Heart right ventricle (tissue), 16 donors: ENCODE results near the gene HIVEP3. TPM values are rescaled to one million over a fixed set of nuclear protein-coding genes. Genes with fewer than 3 reads are reported as not detected.

Experiments
- ATAC-seq, 8 donors: fragments of 200-7000 bp; cut with Tn5 transposase; one replicate each; pipeline ENCODE4 v1.9.1; 2020; ENCODE audit warnings: mild to moderate bottlenecking in 8 of 8, moderate library complexity in 8 of 8, moderate number of reproducible peaks in 1 of 8
- DNase-seq, 2 donors: peaks; one replicate each; pipeline ENCODE4 v3.0.0-alpha.2; 2020
- H3K27ac ChIP-seq, 10 donors: fragments of 200-600 bp; sonication (generic) in 2 of 10; one replicate each; pipeline versions ENCODE4 v1.5.0 to v1.8.0; 2020 to 2022; ENCODE audit warnings: mild to moderate bottlenecking in 3 of 10
- H3K27me3 ChIP-seq, 7 donors: fragments of 200-600 bp; one replicate each; pipeline ENCODE4 v1.8.0; 2021 to 2022; ENCODE audit warnings: mild to moderate bottlenecking in 2 of 7
- H3K36me3 ChIP-seq, 9 donors: fragments of 200-600 bp; sonication (generic) in 1 of 9; one replicate each; pipeline versions ENCODE4 v1.5.0 to v1.8.0; 2020 to 2022; ENCODE audit warnings: mild to moderate bottlenecking in 2 of 9
- H3K4me1 ChIP-seq, 9 donors: fragments of 200-600 bp; sonication (generic) in 1 of 9; one replicate each; pipeline versions ENCODE4 v1.5.0 to v1.8.0; 2020 to 2022; ENCODE audit warnings: mild to moderate bottlenecking in 4 of 9
- H3K4me3 ChIP-seq, 10 donors: fragments of 200-600 bp; sonication (generic) in 2 of 10; one replicate each; pipeline versions ENCODE4 v1.5.0 to v1.8.0; 2020 to 2022; ENCODE audit warnings: mild to moderate bottlenecking in 7 of 10, moderate library complexity in 2 of 10
- H3K9me3 ChIP-seq, 11 donors: fragments of 200-600 bp in 10 of 11; sonication (generic) in 2 of 11; one replicate each; pipeline versions ENCODE4 v1.5.0 to v1.8.0; 2013 to 2022; ENCODE audit warnings: mild to moderate bottlenecking in 2 of 11, control low read depth in 1 of 11, moderate library complexity in 1 of 11
- whole genome bisulfite sequencing, 2 donors: extraction: QIAGEN DNeasy Blood & Tissue Kit; methylation state at CpG; one replicate each; pipeline ENCODE4 v1.1.7; 2013; ENCODE audit warnings: inconsistent platforms in 1 of 2; 5-methylcytosine and 5-hydroxymethylcytosine counted together
- intact Hi-C, 10 donors: fragments of 100-400 bp; cut with DNase I; formaldehyde crosslinking; loops; one replicate each; pipeline versions ENCODE4 v1.11.1 to v1.14.2; 2022
- polyA plus RNA-seq, 2 donors: library from polyadenylated mRNA; stranded (reverse); fragments of 200-250 nt; gene quantifications; one replicate each; pipeline ENCODE4 v1.2.3, GENCODE V29; 2013
- total RNA-seq, 10 donors: library from RNA; stranded (reverse); fragmentation: NEBNext Ultra II Directional in 3 of 10; extraction: Animal tissue kit (Norgen Biotek cat#: 25700) in 3 of 10; gene quantifications; one replicate each; pipeline versions ENCODE4 v1.2.1 to v1.2.4, GENCODE V29; 2021 to 2023
- TF ChIP-seq, protein P1 (sequence below), 9 donors: fragments of 200-600 bp; sonication (generic) in 2 of 9; IDR thresholded peaks; one replicate each; pipeline versions ENCODE4 v1.5.0 to v1.8.0; 2021 to 2022; ENCODE audit warnings: antibody characterized with exemption in 9 of 9, mild to moderate bottlenecking in 5 of 9, moderate library complexity in 1 of 9
- donor health status: Arrhythmogenic right ventricular cardiomyopathy.
- donor health status: ischemic (EF 13 %, LVEDD 7.1; RV severe dilation, severe dysfunction).
- donor health status: healthy with polysubstance abuse.
- donor health status: DM: no; HTN: yes; CAD: no.
- donor health status: DM: no; HTN: no; CAD: no.
- donor health status: ischemic (EF 25% LVEDD 6.9; RV normal size, moderate dysfunction).
- donor health status: ischemic (EF 25% LVEDD 5.7; RV mildly dilated, moderate dysfunction).
- donor health status: healthy.
- donor health status: DM: yes; HTN: yes; CAD: no.
- donor health status: Ischemic cardiomyopathy.
- donor health status: ischemic (EF 35%, LVEDD 5.7; RV mildly dilated, moderate dysfunction).
- donor health status: nonischemic (EF 11% LVEDD 7.7; RV severe dilation, severe dysfunction).
- donor health status: DM: yes; HTN: yes; CAD: no.
- donor health status: PGD.
- donor health status: ischemic (EF 29% LVEDD 5.4; RV normal size, mild dysfunction).
- donor health status: nonischemic (EF 23%, LVEDD 6.1; RV moderate dilation, normal function).

The HIVEP3 gene
- total and polyA plus RNA-seq, 12 donors, result 2.6 to 7.5 (median 5.2) TPM

DNA sequence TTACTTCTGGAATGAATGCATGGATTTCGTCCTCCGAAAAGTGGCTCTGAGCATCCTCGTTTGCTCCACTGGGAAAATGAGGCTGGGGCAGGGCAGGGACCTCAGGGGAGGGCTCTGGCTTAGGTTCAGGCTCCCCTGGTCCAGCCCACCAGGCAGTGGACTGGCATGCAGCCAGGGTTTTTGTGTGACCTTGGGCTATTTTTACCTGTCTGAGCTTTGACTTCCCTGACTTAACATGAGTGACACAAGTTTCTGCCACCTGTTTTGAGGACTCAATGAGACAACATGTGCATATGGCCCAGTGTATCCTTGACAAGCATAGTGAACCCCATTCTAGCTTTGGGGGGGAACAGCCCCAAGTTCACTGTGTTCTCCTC is 401.7 kb downstream of the HIVEP3 start:
- peaks cover 0 to 25% (median 0%) of the 10 kb centered on the region in 9 donors for H3K36me3 ChIP-seq
- TF ChIP-seq, protein P1, sequence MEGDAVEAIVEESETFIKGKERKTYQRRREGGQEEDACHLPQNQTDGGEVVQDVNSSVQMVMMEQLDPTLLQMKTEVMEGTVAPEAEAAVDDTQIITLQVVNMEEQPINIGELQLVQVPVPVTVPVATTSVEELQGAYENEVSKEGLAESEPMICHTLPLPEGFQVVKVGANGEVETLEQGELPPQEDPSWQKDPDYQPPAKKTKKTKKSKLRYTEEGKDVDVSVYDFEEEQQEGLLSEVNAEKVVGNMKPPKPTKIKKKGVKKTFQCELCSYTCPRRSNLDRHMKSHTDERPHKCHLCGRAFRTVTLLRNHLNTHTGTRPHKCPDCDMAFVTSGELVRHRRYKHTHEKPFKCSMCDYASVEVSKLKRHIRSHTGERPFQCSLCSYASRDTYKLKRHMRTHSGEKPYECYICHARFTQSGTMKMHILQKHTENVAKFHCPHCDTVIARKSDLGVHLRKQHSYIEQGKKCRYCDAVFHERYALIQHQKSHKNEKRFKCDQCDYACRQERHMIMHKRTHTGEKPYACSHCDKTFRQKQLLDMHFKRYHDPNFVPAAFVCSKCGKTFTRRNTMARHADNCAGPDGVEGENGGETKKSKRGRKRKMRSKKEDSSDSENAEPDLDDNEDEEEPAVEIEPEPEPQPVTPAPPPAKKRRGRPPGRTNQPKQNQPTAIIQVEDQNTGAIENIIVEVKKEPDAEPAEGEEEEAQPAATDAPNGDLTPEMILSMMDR (IDR thresholded peaks at IDR 0.05), result no peak
- H3K4me3 ChIP-seq, result peak overlapping the region in 5 of 10 donors; percentile 48 to 58 (median 53)
- H3K9me3 ChIP-seq, result no peaks in the 10 kb centered on the region
- H3K4me1 ChIP-seq, result peaks cover 16 to 38% (median 22%) of the 10 kb centered on the region in 9 donors
- intact Hi-C loops, result loop anchor here in 3 of 10 donors (2.0 to 5.0 kb wide), 5 partner anchors 20 to 248 kb away; no protein-coding TSS in a partner anchor
- 48 to 70% methylated on average over 3 of the region's 3 CpGs for WGBS, 2 donors
- no peaks in the 10 kb centered on the region for H3K27me3 ChIP-seq
- DNase-seq (no peak), ATAC-seq (peak in 2 of 8 donors; percentile 1)
- H3K27ac ChIP-seq, result peak overlapping the region in 3 of 10 donors; percentile 15 to 21 (median 15)

GRCh38 chr1:41516168-41517061 is 402.3 kb downstream of the HIVEP3 start:
- WGBS, 2 donors, result 11 to 12% methylated on average over 52 to 53 of the region's 53 CpGs
- intact Hi-C loops, result loop anchor here in 3 of 10 donors (2.0 to 5.0 kb wide), 5 partner anchors 20 to 248 kb away; no protein-coding TSS in a partner anchor
- Histone ChIP-seq H3K4me3 (peak overlapping the region; percentile 26 to 58 (median 50)), H3K27ac (peak overlapping the region in 5 of 10 donors; percentile 15 to 48 (median 21)), H3K4me1 (peaks cover 16 to 38% (median 22%) of the 10 kb centered on the region in 9 donors), H3K27me3 (no peaks in the 10 kb centered on the region), H3K36me3 (peaks cover 0 to 28% (median 0%) of the 10 kb centered on the region in 9 donors), H3K9me3 (no peaks in the 10 kb centered on the region)
- peak; percentile 94 to 98 (median 96) for ATAC-seq
- TF ChIP-seq, protein P1 (IDR thresholded peaks at IDR 0.05), result peak; percentile 90 to 97 (median 92)
- DNase-seq, result peak; percentile 91 to 94

GRCh38 chr1:41515778-41516167 is 402.9 kb downstream of the HIVEP3 start:
- H3K27ac ChIP-seq, result peak overlapping the region in 1 of 10 donors; percentile 12
- intact Hi-C loops, result loop anchor here in 3 of 10 donors (2.0 to 5.0 kb wide), 5 partner anchors 19 to 247 kb away; no protein-coding TSS in a partner anchor
- WGBS, 2 donors, result 10 to 12% methylated on average over 6 of the region's 6 CpGs
- peaks cover 0 to 28% (median 0%) of the 10 kb centered on the region in 9 donors for H3K36me3 ChIP-seq
- peak overlapping the region in 5 of 10 donors; percentile 48 to 58 (median 56) for H3K4me3 ChIP-seq
- H3K9me3 ChIP-seq, result no peaks in the 10 kb centered on the region
- DNase-seq (no peak), ATAC-seq (no peak)
- peaks cover 16 to 38% (median 22%) of the 10 kb centered on the region in 9 donors for H3K4me1 ChIP-seq
- H3K27me3 ChIP-seq, result no peaks in the 10 kb centered on the region
- TF ChIP-seq, protein P1 (IDR thresholded peaks at IDR 0.05), result no peak

- Histone ChIP-seq H3K4me3 (no peak overlapping the region), H3K27me3 (no peaks in the 10 kb centered on the region), H3K9me3 (no peaks in the 10 kb centered on the region), H3K27ac (peak overlapping the region in 1 of 10 donors; percentile 12), H3K4me1 (peaks cover 16 to 38% (median 22%) of the 10 kb centered on the region in 9 donors), H3K36me3 (peaks cover 0 to 32% (median 0%) of the 10 kb centered on the region in 9 donors)
- TF ChIP-seq, protein P1 (IDR thresholded peaks at IDR 0.05), result no peak
- DNase-seq, result no peak
- intact Hi-C loops, result loop anchor here in 2 of 10 donors (5.0 kb wide), 3 partner anchors 42 to 83 kb away; no protein-coding TSS in a partner anchor
- 58 to 68% methylated on average over 5 of the region's 5 CpGs for WGBS, 2 donors
- ATAC-seq, result peak in 3 of 8 donors; percentile 5 to 36 (median 12)
These were observed 403.5 kb downstream of the HIVEP3 start for GRCh38 chr1:41515131-41515678.
